ENCODE data around the gene TNIP3.

Gene TNIP3

GRCh38 chr4:121138039-121138825 is 25.9 kb downstream of the TNIP3 start:
- peak; percentile 46 for DNase-seq

DNA sequence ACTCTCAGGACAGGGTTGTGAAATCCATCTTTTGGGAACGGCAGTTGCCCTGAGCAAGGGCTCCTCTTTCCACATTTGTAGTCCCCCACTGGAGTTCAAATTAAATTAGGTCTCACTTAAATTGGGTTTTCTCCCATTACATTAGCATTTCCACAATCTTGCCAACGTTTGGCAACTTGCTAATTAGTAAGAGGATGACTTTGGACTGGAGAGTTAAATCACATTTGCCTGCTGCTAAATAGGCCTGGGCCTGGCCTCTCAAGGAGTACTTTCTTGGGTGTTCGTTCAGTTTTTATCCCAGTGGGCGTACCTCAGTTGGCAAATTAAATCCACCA is 33.8 kb downstream of the TNIP3 start:
- no peak for DNase-seq

DNA sequence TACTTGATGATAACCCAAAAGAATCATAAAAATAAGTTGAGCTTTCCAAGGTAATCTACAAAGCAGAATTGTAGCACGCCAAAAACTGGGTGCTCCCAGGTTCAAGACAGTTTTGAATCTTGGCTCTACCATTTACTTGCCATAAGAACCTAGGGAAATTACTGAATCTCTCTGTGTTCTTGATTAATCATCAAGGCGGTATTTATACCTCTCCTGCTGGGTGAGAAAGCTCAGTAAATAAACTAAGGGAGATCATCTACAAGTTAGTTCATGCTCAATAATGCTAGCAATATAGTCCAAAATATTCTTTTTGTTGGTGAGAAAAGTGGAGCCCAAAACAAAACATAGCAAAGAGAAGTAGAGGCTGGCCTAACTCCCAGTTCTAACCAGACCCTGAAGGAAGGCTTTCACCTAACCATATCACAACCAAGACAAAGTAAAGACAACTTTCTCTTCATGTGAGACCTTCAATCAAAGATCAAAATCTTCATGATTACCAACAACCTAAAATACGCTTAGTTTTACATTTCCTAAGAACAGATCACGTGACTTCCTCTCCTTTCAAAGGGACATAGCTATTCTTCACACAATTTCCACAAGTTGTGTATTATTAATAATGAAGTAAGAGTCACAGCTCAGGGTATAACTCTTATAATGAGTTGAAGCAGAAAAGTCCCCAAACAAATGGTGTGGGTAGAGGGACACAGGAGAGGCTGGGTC is 34.4 kb downstream of the TNIP3 start:
- no peak for DNase-seq

DNA sequence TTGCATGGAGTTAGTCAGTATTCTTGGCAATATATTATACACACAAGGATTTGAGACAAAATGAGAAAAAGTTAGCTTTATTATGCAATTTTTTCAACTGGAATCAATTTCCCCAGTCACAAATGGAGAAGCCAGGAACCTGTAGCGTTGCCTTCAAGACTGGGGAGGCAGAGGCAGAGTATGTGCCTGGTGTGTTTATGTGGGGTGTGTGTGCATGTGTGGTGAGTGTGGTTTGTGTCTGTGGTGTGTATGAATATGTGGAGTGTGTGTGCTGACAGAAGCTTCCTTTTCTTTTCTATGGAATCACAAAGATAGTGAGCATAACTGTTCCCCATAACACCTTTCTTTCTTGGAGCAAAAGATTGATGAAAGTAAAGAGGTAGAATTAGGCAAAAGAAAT is 37.0 kb downstream of the TNIP3 start:
- DNase-seq: no peak

DNA sequence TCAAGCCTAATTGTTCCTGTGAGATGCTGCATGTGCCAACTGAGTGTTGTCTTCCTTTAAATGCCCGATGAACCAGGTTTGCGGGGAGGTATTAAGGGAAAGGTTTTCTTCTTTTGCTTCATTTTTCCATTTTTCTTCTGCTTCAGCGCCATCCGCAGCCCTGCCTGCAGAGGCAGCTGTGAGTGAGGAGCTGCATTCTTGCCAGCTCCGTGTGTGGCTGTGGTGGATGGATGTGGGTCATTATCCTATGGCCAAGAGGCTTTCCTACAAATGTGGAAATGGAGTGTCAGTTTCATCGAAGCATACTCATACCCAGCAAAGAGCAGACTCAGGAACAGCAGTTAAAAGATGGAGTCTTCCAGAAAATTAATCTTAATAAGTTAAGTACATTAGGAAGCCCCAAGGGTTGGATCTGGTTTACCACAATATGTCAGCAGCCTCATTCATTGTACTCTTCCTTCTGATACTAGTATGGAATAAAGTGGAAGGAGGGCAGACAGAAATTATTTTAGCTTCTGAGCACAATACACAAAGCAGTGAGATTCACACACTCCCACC is 37.6 kb downstream of the TNIP3 start:
- DNase-seq: no peak

DNA sequence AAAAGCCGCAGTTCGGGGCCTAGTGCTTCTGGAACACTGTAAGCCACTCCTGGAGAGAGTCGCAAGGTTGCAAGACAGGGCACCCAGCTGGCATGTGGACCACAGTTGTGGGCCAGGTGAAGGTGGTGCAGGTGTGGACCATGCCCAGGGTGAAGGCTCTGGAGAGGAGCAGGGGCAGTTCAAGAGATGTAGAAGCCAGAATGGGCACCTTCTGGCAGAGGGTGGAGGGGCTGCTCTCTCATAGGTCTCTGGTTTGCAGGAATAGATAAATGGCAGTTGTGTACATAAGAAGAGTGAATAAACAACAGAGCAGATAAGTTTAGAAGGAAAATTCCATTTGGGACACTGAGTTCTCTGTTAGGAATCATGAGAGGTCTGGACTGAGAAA is 38.6 kb downstream of the TNIP3 start:
- DNase-seq: no peak

DNA sequence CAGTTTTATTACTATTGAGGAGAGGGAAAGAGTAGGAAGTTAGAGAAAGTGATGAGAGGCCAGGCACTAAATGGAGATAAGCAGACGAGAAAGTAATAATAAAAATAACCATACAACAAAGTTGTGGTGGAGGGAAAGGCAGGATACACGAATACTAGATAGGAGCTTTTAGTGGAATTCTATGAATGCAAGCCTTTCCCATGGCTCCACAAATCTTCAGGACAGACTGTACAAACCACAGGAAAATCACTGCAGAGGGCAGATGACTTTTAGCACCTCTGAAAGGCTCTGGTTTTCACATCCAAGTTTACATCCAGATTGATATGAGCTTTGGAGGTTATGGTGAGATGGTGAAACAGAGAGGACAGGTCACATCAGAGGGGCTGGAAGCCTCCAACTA is 41.5 kb downstream of the TNIP3 start:
- DNase-seq: no peak

- no peak for DNase-seq
These were observed 44.4 kb downstream of the TNIP3 start for GRCh38 chr4:121119715-121120114.

DNA sequence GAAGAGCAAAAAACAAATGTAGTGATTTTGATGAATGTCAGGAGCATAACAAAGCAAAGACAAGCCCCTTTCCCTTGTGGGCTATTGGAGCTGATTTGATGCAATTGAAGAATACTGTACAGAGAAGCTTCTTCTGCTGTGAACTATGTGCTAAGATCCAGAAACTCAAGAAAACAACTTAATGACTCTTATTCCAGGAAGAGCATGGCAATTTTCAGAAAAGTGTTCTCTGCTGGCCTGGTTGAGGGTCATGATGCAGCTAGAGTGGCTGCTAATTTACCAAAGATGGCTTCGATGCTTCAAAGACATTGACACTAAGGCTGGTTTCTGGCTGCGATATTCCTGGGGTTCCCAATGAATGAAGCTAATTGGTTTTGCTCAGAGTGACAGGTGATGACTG is 45.8 kb downstream of the TNIP3 start:
- DNase-seq: no peak

- DNase-seq: no peak
These were observed 49.4 kb downstream of the TNIP3 start for GRCh38 chr4:121114756-121115155.

GRCh38 chr4:121112530-121112929 is 51.6 kb downstream of the TNIP3 start:
- DNase-seq: no peak

- DNase-seq: no peak
These were observed 55.6 kb downstream of the TNIP3 start for GRCh38 chr4:121108557-121108956.

DNA sequence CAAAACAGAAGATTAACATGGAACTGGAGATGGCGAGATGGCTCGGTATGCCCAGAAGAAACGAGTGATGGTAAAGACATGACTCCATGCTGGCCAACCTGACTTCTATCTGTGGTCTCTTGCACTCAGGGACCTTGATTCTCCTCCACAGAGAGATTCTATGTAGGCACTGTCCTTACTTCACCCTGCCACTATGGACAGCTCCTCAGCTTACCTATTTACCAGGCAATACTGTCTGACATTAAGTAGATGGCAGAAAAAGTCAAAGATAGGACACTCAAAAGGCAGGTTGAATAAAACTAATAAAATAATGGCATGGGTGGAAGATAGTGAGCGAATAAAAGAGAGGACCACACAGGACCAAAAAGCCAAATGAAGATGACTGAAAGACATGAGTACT is 56.6 kb downstream of the TNIP3 start:
- no peak for DNase-seq

DNA sequence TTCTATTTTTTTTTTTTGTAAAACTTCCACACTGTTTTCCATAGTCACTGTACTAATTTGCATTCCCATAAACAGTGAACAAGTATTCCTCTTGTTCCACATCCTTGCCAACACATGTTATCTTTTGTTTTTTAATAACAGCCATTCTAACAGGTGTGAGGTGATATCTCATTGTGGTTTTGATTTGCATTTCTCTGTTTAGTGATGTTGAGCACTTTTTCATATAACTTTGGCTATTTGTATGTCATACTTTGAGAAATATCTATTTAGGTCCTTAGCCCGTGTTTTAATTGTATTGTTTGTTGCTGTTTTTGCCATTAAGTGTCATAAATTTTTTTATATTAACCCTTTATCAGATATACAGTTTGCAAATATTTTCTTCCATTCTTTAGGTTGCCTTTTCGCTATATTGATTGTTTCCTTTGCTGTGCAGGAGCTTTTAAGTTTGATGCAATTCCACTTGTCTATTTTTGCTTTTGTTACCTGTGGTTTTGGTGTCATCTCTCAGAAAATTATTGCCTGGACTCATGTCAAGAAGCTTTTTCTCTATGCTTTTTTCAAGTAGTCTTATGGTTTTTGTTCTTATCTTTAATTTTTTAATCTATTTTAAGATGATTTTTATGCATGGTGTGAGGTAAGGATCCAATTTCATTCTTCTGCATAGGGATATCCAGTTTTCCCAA is 63.9 kb downstream of the TNIP3 start:
- DNase-seq: no peak

DNA sequence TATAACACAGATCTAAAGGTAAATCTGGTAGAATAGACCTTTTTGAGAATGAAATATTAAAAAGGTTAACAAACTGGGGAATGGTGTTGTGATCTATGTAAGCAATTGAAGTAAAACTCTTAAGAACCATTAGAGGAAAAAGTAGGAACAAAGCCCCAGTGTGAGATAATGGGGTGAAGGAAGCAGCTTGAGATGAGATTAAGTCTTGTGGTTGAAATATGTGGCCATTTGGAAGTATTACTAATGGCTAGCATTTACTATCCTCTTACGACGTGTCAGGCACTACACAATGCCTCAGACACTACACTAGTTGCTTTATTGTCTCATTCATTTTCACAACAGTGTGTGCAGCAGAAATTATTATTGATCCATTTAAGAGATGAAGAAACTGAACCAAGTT is 65.9 kb downstream of the TNIP3 start:
- no peak for DNase-seq

GRCh38 chr4:121096629-121097028 is 67.5 kb downstream of the TNIP3 start:
- DNase-seq: no peak

DNA sequence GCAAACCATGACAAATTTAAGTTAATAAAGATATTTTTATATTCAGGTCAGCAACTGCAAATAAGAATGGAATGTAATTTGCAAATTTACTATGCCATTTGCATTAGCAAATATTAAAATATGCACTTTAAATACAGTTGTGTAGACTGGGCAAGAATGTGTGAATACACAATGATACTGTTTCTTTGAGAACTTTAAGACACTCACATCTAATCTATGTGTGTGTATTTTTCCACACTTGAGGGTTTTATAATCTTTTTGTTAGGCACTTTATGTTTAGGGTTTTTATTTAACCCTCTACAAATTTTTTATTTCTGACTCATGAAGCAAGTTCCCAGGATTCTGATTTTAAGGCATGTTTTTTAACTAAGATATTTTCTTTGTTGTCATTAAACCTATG is 67.9 kb downstream of the TNIP3 start:
- no peak for DNase-seq

- DNase-seq: no peak
These were observed 69.7 kb downstream of the TNIP3 start for GRCh38 chr4:121094297-121094966.

DNA sequence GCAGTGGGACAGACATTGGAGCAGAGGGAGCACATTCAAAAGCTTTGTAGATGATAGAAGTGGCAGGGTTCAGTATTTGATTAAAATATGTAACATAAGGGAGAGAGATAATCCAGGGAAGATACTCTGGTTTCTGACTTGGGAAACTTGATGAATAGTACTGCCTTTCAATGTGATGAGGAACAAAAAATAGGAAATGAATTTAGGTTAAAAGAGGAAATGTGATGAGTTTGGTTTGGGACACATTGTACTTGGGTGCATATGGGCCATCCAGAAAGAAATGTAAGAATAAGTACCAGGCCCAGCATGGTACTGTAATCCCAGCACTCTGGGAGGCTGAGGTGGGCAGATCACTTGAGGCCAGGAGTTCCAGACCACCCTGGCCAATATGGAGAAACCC is 70.9 kb downstream of the TNIP3 start:
- DNase-seq: no peak

DNA sequence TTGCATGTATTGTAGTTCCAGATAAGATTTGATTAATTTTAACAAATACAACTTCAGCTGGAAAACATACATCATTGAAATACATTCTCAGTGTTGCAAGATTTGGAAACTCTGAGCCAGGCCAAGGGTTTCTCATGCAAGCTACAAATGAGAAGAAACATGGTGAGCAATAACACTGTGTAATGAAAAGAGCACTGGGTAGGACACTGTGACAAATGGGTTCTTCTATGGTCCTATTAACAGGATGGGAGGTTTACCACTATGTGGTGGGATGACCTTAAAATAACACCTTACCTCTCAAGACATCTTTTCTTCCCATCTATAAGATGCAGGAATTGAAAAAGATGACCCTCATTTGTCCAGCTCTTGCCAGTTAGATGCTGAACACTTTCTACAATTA is 72.2 kb downstream of the TNIP3 start:
- DNase-seq: no peak

DNA sequence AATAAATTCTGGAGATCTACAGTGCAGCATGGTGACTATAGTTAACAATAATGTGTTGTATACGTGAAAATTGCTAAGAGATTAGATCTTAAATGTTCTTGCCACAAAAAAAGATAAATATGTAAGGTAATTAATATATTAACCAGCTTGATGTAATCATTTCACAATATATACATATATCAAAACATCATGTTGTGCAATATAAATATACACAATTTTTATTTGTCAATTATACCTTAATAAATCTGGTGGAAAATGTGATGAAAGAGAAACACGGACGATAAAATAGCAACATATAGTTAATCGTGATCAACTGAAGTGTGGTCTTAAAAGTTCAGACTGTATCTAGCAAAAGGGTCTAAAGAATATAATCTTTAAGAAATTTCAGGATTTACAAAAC is 75.3 kb downstream of the TNIP3 start:
- DNase-seq: no peak
